Stimulated activated CD8-positive, alpha-beta memory T cell treated with anti-CD3 and anti-CD28 coated beads, Interleukin-12 subunit alpha, Interleukin-12 subunit beta, amount 100 ng/mL, for 24 hours (primary cell): ENCODE data around the gene CCDC77.

ENCODE experiments used
- DNase-seq: peaks from one replicate; pipeline ENCODE4 v3.0.0-alpha.2; 2020; ENCODE audit errors: extremely low read depth

The CCDC77 gene

DNA sequence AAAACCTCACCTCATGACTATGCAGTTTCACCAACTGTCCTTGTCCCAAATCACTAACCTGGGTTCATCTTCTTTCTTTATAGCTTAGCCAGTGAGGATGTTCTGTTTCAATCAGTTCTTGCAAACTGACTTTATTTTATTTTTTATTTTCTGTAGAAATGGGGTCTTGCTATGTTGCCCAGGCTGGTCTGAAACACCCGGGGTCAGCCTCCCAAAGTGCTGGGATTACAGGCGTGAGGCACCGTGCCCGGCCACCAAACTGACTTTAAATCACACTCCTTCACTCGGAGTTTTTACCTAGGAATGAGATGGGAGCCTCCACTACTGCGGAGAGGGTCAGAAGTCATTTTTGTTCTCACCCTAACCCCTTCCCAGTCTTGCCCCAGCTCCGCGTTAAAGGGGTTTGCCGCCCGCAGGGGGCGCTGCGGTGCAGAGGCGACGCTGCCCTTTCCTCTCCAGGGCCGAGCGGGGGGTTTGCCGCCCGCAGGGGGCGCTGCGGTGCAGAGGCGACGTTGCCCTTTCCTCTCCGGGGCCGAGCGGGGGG, 51.3 kb downstream of the CCDC77 start:
- no peak for DNase-seq

DNA sequence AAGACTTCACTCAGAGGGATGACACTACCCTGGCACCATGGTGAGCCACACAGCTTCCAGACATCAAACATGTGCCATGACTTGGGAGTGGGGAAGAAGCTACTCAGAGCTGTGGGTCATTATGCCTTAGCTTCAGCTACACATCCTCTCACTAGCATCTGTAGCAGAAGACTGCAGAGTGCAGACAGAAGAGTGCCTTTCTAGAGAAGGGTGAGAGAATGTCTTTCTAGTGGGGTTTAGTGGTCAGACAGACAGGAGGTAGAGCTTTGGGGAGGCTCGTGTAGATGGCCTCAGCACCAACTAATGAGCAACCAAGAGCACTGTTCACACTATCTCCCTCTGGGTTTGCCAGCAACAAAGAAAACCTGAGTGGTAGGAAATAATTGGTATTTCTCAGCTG, 53.4 kb downstream of the CCDC77 start:
- no peak for DNase-seq

DNA sequence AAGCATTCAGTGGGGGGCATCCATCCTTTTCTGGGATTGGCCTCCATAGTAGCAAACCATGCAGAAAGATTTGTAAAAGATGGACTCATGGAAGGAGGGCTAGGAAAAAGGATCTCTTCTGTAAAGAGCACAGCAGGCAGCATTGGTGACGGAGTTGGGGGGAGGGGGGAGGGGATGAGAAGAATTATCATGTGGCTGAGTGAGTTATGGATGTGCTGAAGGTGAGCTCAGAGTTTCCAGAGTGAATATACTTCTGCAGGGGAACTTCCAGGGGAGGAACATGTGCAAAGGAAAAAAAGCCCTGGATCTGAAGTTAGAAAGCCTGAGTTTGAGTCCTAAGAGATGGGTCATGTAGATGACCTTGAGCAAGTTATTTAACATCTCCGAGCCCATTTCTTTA, 54.4 kb downstream of the CCDC77 start:
- DNase-seq: no peak

DNA sequence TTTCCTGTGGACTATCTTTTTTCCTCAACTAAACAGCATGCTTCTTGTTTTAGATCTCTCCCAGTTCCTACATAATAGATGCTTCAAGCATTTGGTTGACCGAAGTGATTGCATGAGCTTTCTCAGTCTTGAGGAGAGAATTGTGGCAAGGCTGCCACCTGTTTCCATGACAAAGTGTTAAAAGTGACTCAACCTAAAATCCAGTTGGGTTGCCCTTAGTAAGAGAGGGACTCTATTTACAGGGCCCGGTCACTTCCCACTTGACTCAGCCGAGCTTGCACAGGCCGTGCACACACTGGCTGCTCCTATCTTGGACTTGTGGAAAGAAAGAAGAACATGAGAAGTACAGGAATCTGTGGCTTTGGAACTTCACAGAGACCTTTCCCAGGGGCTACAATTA, 56.2 kb downstream of the CCDC77 start:
- DNase-seq: no peak

DNA sequence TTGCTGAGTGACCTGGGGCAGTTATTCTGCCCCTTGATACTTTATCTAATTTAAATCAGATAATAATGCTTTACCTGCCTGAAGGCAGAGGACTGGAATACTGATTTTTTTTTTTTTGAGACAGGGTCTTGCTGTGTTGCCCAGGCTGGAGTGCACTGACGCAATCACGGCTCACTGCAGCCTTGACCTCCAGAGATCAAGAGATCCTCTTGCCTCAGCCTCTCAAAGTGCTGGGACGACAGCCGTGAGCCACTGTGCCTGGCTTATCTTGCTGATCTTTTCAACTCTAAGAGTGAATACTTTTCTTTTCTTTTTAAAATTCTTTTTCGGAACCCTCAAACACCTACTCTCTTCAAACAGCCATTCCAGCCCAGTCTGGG, 57.6 kb downstream of the CCDC77 start:
- no peak for DNase-seq

DNA sequence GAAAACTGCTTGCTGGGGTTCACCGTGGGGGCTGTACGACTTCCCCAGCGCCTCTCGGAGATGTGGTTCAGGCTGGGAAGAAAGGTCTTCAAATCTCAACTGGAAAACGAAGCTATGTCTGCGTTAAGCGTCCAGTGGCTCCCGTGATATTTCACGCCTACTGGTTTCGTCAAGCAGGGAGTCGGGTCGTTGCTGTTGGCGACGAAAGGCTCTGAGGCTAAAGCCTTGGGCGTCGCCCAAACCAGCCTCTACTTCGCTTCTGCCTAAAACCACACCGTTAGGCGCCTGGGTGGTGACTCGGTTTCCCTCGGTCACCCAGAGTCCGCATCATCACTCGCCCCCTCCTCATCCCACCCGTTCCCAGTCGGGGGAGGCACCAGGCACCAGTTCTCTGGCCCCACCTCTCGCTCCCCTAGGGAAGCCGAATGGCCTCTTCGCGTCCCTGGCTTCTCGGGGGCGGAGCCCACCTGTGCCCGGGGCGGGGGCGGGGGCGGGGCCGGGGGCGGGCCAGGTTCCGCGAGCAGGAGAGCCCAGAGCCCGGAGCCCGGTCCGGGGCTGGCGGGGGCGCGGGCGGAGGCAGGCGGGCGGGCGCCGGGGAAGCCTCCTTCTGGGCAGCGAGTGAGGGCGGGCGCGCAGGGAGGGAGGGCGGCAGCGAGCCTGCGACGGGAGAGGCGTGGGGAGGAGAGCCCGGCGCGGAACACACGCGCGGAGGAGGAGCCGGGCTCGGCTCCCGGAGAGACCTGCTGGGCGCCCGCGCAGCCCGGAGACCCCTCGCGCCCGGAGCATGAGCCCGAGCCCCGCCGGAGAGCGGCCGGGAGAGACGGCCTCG, 58.2 kb downstream of the CCDC77 start, which contains the start of gene B4GALNT3:
Gene B4GALNT3 (plus strand): TSS at position 510 of the 829 bp plus-strand sequence. CDS start 438 bp downstream, outside the sequence.
- DNase-seq: no peak

DNA sequence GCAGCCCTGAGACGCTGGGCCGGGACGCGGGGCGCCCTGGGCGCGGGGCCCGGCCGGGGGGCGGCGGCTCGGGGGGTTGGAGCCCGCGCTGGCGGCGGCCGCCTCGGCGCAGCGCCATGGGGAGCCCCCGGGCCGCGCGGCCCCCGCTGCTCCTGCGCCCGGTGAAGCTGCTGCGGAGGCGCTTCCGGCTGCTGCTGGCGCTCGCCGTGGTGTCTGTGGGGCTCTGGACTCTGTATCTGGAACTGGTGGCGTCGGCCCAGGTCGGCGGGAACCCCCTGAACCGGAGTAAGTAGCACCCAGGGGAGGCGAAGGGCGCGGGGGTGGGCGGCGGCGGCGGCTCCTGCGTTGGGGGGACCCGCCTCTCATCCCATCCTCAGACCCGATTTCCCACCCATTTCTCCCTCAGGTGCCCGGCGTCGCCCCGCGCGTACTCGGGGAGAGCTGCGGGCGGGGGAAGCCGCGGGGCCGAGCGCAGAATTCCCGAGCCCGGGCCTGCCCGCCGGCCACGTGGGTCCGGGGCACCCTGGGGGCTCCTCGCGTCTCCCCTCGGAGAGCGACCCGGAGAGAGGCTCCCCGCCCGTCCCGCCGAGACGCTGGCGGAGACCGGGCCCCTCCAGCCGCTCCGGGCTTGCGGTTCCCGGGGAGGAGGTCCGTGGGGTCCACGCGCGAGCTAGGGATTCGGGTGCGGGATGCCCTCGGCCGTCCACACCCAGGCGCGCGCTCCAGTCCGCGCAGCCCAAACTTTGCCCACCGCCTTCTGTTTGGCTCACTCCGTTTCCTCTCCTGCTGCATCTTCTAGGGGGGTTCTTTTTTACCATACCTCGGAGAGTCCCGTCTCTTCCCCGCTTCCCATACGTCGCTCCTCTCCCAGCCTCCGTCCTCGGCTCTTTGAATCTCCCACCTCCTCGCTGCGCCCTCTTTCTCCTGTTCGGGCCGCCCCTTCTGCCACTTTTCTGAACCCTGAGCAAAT, 59.1 kb downstream of the CCDC77 start:
- no peak for DNase-seq

DNA sequence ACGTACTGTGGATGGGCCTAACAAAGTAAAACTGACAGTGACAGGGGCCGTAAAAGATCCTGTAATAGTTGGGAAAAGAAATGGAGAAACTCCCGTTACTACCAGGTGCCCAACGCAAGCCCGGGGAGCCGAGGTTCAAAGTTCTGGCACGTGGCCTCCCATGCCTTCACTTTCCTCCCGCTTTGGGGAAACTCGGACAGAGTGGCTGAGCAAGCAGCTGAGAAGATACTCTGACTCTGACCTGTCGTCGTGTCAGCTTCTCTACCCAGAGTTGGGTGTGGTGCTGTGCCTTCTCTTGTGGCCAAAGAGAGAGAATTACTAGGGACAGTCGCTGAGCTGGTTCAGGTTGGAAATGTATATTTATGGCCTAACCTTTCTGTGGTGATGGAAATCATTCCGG, 60.0 kb downstream of the CCDC77 start:
- no peak for DNase-seq

DNA sequence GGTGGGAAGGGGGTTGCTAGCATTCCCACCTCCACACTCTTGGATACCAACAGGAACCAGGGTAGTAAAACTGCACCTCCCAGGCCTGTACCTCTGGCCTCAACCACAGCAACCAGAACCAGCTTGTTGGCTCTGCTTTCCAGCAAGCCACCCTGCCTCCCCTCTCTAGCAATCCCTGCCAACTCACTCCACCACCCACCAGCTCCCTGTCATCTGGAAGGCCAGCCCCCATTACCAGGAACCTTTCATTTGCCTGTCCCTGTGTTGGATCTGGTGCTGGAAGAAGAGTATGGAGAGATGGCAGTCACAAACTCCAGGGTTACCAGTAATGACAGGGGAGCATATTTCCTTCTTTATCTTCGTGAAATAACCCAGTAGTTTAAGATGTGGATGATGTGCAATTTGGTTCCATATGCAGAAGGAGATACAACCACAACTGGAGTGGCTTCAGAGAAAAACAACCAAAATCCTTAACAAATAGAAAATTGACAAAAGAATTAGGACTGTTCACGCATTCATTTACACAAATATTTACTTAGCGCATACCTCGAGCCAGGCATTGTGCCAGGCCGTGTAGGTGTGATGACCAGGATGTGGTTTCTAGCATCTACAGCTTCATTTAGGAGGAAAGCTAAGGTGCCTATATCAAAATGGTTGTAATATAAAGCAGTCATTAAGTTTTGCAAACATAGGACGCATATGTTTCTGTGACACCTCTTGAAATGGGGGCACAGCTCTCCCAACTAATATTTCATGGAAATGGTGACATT, 61.7 kb downstream of the CCDC77 start:
- DNase-seq: no peak

DNA sequence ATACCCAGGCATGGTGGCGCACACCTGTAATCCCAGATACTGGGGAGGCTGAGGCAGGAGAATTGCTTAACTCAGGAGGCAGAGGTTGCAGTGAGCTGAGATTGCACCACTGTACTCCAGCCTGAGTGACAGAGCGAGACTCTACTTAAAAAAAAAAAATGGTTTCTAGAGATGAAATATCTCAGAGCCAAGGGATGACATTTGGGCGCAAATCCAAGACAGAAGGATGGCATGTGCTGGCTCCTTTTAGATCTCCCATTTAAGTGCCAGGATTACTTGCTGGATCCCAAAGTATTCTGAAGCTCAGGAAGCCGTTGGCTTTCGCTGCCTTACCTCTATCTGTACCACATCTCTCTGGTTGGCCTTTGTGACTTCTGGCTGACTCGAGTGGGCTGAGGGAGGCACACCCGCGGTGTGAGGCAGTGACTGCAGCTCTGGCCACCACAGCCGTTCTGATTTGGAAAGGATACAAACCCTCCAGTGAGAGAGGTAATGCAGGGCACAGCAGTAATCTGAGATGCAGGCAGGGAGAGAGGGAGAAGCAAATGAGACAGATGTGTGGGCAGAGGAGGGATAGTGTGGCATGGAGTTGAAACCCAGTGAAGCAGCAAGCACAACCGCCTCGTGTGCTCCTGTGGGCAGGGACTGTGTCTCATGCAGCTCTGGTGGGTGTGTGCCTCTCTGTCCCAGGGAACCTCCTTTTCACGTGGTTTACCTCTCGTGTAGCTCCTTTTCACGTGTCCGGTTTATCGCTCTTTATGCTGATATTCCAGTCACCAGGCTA, 63.2 kb downstream of the CCDC77 start:
- DNase-seq: no peak

DNA sequence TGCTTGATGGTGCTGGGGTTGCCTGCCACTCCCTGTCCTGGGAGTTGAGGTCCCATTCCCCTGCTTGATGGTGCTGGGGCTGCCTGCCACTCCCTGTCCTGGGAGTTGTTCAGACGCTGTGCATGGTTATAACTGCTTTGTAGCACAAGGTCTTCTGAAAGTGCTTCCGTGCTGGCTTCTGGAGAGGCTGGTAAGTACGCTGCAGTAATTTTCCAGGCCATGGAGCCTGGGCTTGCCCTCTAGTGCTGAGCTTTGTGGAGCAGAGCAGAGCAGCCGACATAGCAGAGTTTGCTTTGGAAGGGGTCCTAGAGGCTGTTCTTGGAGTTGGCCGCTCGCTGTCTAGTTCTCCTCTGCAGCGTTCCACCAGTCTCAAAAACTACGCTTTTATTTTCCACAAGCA, 64.6 kb downstream of the CCDC77 start:
- DNase-seq: no peak

DNA sequence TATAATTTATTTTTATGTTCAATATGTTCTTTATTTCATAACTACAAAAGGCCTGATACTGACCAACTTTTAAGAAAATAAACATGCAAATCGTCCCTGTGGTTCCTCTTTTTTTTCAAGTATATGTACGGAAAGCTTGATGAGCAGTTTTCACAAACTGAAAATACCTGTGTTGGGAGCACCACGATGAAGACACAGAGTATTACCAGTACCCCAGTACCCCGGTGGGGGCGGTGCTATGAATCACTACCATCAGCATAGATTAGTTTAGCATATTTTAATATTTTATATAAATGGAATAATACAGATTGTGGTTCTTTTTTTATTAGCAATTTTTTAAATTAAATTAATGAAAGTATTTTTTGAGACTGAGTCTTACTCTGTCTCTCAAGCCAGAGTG, 65.3 kb downstream of the CCDC77 start:
- no peak for DNase-seq

DNA sequence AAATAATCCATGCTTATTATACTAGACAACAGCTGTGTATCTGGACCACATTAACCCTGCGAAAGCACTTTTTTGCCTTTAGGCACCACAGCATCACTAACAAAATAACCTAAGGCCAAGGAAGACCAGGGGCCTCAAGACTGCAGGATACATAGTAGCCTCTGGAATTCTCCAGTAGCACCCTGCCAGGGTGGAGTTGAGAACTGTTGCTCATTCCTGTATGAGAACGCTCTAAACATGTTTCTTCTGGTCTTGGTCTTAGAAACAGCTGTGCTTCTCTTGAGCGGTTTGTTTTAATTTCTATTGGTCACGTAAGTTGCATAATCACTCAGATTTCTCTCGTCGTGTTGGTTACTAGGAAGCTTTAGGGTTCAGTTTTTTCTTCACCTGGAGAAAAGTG, 66.1 kb downstream of the CCDC77 start:
- no peak for DNase-seq

DNA sequence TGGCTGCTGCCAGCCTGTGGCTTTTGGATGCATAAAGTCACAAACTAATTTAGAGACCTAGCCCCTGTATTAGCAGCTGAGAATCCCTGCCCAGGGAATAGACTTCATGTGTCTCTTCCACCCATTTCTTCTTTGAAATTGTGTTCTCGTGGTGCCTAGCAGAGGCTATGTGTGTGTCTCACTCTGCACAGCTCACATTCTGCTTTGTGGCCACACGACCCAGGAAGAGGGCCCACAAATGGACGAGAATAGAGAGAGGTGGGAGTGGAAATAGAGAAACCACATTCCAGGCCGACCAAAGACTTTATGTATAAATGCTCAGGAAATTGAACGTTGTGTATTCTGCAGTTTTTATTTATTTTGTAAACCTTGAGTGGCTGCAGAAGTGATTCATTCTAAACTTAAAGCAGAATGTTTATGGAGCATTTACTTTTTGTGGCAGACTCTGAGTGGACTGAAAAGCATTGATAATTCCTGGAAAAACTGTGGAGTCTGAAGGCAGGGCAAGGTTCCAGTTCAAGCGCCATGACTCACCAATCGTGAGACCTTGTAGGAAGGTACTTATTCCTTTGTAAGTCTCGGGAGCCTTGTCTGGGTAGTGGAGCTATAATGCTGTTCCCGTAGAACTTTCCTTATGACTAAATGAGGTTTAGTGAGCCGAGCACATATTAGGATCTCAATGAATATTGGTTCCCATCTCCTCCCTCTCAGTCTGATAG, 67.4 kb downstream of the CCDC77 start:
- DNase-seq: no peak

DNA sequence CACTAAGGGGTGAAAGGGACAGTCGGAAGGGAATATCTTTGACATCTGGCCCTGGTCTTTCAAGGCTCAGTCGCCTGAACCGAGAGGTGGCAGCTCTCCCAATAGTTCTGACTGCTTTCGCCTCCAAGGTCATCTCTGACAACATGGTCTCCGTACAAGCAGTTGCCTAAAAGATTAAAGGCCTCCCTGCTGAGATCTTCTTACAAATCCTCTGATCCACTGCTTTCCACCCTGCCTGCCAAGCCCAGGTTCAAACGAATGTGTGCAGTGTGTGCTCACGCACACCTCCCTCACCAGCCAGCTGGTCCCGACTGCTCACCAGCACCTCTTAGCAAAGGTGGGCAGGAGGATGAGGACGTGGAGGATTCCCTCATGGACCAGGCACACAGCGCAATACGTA, 68.7 kb downstream of the CCDC77 start:
- DNase-seq: no peak

DNA sequence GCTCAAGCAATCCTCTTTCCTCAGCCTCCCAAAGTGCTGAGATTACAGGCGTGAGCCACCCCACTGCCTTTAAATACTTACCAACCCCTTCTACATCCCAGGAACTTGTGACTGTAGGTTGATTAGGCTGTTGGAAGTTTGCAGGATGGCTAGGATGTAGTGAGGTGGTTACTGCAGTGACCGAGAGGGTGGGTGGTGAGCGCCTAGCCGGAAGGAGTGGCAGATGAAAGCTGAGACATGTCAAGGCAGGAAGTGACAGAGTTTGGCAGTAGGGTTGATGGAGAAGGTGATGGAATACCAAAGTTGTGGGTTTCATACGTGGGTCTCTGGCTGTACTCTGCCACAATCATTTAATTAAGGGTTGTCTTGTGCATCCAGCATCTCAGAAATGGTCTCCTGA, 71.8 kb downstream of the CCDC77 start:
- no peak for DNase-seq

DNA sequence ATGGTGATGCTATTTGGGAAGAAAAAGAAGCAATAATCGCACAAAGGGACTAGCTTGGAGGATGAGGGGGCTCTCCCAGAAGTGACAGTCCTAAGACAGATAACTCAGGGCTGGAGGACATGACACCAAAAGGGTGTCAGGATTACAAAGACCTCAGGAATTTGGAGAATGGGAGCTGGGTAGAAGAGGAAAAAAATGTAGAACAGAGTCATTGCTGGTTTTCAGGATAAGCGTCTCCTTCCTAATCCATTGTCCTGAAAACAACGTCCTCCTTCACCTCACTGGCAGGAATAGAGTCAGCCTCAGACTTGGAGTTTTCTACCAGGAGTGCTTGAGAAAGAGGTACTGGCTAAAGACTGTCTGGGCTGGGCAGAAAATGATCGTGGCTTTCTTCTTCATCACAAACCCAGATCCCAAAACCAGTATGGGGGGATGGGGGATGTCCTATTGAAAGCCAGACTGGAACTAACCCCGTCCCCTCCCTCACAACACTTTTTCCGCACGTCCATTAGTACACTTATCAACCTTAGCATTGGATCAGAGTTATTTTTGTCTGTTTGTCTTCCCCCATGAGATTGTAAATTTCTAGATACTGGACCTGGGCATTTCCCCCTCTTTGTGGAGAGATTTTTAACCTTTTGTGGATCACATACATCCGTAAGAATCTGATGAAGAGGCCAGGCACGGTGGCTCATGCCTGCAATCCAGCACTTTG, 72.6 kb downstream of the CCDC77 start:
- no peak for DNase-seq

DNA sequence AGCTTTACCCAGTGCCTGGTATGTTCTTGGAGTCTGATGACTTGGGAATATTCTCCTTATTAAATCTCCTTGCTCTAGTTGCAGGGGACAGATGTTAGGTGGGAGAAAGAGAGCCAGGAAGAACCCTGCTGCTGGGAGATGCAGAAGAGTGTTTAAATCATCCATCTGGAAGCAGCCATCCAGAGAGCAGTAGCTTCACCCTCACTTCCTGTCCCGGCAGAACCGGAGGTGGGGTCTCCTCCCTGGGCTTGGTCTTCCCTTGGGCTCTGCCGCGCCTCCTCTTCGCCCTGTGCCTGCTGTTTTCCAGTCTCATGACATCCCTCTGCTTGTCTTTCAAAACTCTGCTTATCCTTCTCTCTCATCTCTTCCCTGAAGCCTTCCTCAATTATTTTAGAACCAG, 73.8 kb downstream of the CCDC77 start:
- DNase-seq: no peak

DNA sequence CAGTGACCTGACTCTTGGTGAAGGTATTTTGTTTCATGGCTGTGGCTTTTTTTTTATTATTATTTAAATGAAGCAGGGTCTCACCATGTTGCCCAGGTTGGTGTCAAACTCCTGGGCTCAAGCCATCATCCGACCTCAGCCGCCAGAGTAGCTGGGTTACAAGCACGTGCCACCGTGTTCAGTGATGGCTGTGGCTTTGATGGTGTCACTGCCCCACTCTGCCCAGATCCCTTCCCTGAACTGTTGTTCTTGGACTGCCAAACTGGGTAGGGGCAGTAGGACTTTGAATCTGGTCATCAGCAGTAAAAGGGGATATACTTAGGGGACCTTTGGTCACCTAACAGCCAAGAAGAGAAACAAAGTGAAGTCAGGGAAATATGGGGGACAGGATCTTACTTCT, 77.7 kb downstream of the CCDC77 start:
- DNase-seq: no peak
